Keratinocyte (primary cell): ENCODE data around the gene RAMP1. TPM values are rescaled to one million over a fixed set of nuclear protein-coding genes. Genes with fewer than 3 reads are reported as not detected.

Source experiments
- DNase-seq: peaks from one replicate; pipeline ENCODE4 v3.0.0-alpha.2; 2011; ENCODE audit warnings: low read depth, missing footprints, low spot score
- FAIRE-seq: peaks from 2 replicates; lab custom pipeline; 2011; peaks lifted over from hg19 to GRCh38; lab: Jason Lieb, UNC
- H2AFZ ChIP-seq: 2 replicates; pipeline ENCODE4 v1.6.0; 2012; ENCODE audit warnings: low read length, control low read depth, inconsistent platforms; ENCODE audit not compliant: control insufficient read depth
- H3K27ac ChIP-seq: 2 replicates; pipeline ENCODE4 v1.5.1; 2011; ENCODE audit warnings: low read length; ENCODE audit not compliant: control insufficient read depth, insufficient read depth
- H3K27me3 ChIP-seq: 3 replicates; pipeline ENCODE4 v1.6.0; 2011; ENCODE audit warnings: low read length; ENCODE audit not compliant: control insufficient read depth, insufficient read depth; ENCODE audit errors: extremely low read depth
- H3K36me3 ChIP-seq, 2 experiments: 2 replicates in 1 of 2; 3 replicates in 1 of 2; pipeline ENCODE4 v1.5.1; 2011; ENCODE audit warnings: low read length in 2 of 2, mild to moderate bottlenecking in 1 of 2; ENCODE audit not compliant: control insufficient read depth in 2 of 2, insufficient read depth in 2 of 2; ENCODE audit errors: extremely low read depth in 1 of 2
- H3K4me1 ChIP-seq: 3 replicates; pipeline ENCODE4 v1.5.1; 2011; ENCODE audit warnings: low read length; ENCODE audit not compliant: control insufficient read depth, insufficient read depth; ENCODE audit errors: extremely low read depth
- H3K4me2 ChIP-seq: 3 replicates; pipeline ENCODE4 v1.6.0; 2011; ENCODE audit warnings: low read depth, low read length; ENCODE audit not compliant: control insufficient read depth, insufficient read depth; ENCODE audit errors: extremely low read depth
- H3K4me3 ChIP-seq, 3 experiments: fragments of 200-600 bp in 1 of 3; sonication (generic) in 1 of 3; 2 replicates in 2 of 3; 3 replicates in 1 of 3; pipeline ENCODE4 v1.5.1; 2011 to 2016; ENCODE audit warnings: low read length in 3 of 3, mild to moderate bottlenecking in 3 of 3, control low read depth in 2 of 3, inconsistent platforms in 1 of 3, low read depth in 1 of 3, mixed read lengths in 1 of 3, mixed run types in 1 of 3, moderate library complexity in 1 of 3; ENCODE audit not compliant: control insufficient read depth in 2 of 3, insufficient read depth in 2 of 3; ENCODE audit errors: extremely low read depth in 1 of 3
- H3K79me2 ChIP-seq: 2 replicates; pipeline ENCODE4 v1.6.0; 2012; ENCODE audit warnings: low read length; ENCODE audit not compliant: control insufficient read depth, insufficient read depth
- H3K9ac ChIP-seq: 3 replicates; pipeline ENCODE4 v1.6.0; 2011; ENCODE audit warnings: low read length; ENCODE audit not compliant: control insufficient read depth, insufficient read depth; ENCODE audit errors: extremely low read depth
- H3K9me1 ChIP-seq: 3 replicates; pipeline ENCODE4 v1.6.0; 2011; ENCODE audit warnings: low read length; ENCODE audit not compliant: control insufficient read depth, insufficient read depth; ENCODE audit errors: extremely low read depth
- H3K9me3 ChIP-seq: 2 replicates; pipeline ENCODE4 v1.5.1; 2012; ENCODE audit warnings: low read depth, low read length; ENCODE audit not compliant: control insufficient read depth
- H4K20me1 ChIP-seq: 3 replicates; pipeline ENCODE4 v1.6.0; 2011; ENCODE audit warnings: low read length; ENCODE audit not compliant: control insufficient read depth, insufficient read depth; ENCODE audit errors: extremely low read depth
- EZH2 ChIP-seq: IDR thresholded peaks from one replicate; pipeline ENCODE4 v1.6.1; 2012; ENCODE audit warnings: inconsistent platforms, mild to moderate bottlenecking, low read length, moderate library complexity
- dilution Hi-C: fragments of 300-500 bp; cut with MboI; formaldehyde crosslinking; loops from one replicate; pipeline ENCODE4 v1.7.0; 2020; ENCODE audit warnings: low sequenced_read_pairs; ENCODE audit not compliant: extremely low pct_ligation_motif_present
- polyA plus RNA-seq, 5 experiments: library from polyadenylated mRNA; depleted of rRNA in 3 of 5; stranded (reverse) in 3 of 5; stranded (forward) in 1 of 5; unstranded in 1 of 5; fragments of >200 nt; gene quantifications; 1 replicate in 1 of 5; 2 replicates in 3 of 5; 3 replicates in 1 of 5; pipeline versions ENCODE4 v1.2.1 to v1.2.3, GENCODE V29; 2011 to 2012; ENCODE audit warnings: missing spikeins in 2 of 5, low read depth in 1 of 5, low replicate concordance in 1 of 5
- TF ChIP-seq, protein P1 (sequence below), 3 experiments: IDR thresholded peaks in 1 of 3; conservative IDR thresholded peaks in 1 of 3; optimal IDR thresholded peaks in 1 of 3; 2 replicates in 2 of 3; 3 replicates in 1 of 3; pipeline versions ENCODE3 to v1.5.1; 2011; ENCODE audit warnings: low read length in 3 of 3, mild to moderate bottlenecking in 3 of 3, moderate library complexity in 2 of 3, control low read depth in 1 of 3, inconsistent platforms in 1 of 3; ENCODE audit not compliant: insufficient read depth in 2 of 3; ENCODE audit errors: extremely low read depth in 1 of 3

The RAMP1 gene
- polyA plus RNA-seq, 1 donor (not counting 4 experiments of a cell fraction or from before 2014, with no cell fraction given) = 0.69 TPM

DNA sequence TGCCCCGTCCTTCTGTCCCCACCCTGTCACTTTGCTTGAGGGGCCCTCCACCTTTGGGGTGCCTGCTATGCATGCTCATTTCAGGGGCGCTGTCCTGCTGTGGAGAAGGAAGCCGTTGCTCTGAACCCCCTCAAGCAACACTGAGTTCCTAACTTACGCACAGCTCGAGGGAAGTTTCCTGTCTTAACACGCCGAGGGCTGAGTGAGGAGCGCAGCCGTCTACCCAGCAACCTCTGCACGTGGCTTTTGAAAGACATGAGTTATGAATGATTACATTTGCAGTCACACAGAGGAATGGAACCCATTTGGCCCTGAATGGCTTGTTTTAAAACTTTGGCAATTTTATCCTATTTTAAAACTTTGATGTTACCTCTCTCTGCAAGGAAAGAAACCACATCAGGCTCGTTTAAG is 14.0 kb downstream of the RAMP1 start:
- peak overlapping the region; percentile 60 for H3K27ac ChIP-seq
- FAIRE-seq = peak; percentile 99
- H3K36me3 ChIP-seq = no peaks in the 10 kb centered on the region
- TF ChIP-seq, protein P1, sequence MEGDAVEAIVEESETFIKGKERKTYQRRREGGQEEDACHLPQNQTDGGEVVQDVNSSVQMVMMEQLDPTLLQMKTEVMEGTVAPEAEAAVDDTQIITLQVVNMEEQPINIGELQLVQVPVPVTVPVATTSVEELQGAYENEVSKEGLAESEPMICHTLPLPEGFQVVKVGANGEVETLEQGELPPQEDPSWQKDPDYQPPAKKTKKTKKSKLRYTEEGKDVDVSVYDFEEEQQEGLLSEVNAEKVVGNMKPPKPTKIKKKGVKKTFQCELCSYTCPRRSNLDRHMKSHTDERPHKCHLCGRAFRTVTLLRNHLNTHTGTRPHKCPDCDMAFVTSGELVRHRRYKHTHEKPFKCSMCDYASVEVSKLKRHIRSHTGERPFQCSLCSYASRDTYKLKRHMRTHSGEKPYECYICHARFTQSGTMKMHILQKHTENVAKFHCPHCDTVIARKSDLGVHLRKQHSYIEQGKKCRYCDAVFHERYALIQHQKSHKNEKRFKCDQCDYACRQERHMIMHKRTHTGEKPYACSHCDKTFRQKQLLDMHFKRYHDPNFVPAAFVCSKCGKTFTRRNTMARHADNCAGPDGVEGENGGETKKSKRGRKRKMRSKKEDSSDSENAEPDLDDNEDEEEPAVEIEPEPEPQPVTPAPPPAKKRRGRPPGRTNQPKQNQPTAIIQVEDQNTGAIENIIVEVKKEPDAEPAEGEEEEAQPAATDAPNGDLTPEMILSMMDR (optimal IDR thresholded peaks at IDR 0.05 in 1 of 3, IDR thresholded peaks at IDR 0.05 in 1 of 3, conservative IDR thresholded peaks at IDR 0.05 in 1 of 3; ENCODE audit: extremely low read depth in 1 of 3, insufficient read depth in 2 of 3, low read length in 3 of 3) = no peak
- TF ChIP-seq EZH2 = no peak
- peak overlapping the region; percentile 43 for H3K4me2 ChIP-seq
- no peaks in the 10 kb centered on the region for H3K27me3 ChIP-seq
- H3K79me2 ChIP-seq = no peaks in the 10 kb centered on the region
- no peak for DNase-seq
- H3K9me3 ChIP-seq = no peaks in the 10 kb centered on the region
- peaks cover 30% of the 10 kb centered on the region for H3K4me1 ChIP-seq
- no peak overlapping the region for H2AFZ ChIP-seq
- H3K4me3 ChIP-seq = no peak overlapping the region
- dilution Hi-C loops = no loop called here
- H4K20me1 ChIP-seq = no peaks in the 10 kb centered on the region
- H3K9me1 ChIP-seq = peaks cover 4% of the 10 kb centered on the region
- peak overlapping the region; percentile 29 for H3K9ac ChIP-seq

DNA sequence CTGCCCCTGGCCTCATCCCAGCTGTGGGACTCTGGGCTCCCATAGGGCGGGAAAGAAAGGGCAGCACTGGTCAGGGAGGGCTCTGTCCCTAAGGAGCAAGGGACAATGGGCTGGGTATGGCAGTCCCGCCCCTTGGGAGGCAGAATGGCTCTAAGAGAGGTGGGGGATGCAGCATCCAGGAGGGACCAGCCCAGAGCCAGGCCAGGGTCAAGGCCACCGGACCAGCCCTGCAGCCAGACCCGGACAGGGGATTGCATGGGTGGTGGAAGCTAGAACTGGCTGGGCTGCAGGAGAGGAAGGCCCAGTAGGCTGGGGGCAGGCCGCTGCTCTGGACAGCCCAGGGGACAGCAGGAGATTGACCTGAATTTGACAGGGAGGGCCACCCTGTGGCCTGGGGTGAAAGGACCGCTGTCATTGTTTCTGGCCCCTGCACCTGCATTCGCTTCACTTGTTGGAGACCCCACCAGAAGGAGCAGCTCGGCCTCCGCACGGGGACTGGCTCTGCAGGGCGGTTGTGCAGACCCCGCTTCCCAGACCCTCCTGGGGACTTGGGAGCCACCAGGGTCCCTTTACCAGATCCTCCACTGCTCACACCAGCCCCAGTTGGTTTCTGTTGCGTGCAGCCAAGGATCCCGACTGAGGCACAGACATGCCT is 14.6 kb downstream of the RAMP1 start:
- Histone ChIP-seq H3K4me3 (no peak overlapping the region), H3K9me1 (peaks cover 4% of the 10 kb centered on the region), H2AFZ (no peak overlapping the region), H3K9me3 (no peaks in the 10 kb centered on the region), H3K36me3 (no peaks in the 10 kb centered on the region), H3K4me2 (peak overlapping the region; percentile 43), H4K20me1 (no peaks in the 10 kb centered on the region), H3K27ac (peak overlapping the region; percentile 60), H3K9ac (peak overlapping the region; percentile 29), H3K4me1 (peaks cover 36% of the 10 kb centered on the region), H3K79me2 (no peaks in the 10 kb centered on the region), H3K27me3 (no peaks in the 10 kb centered on the region)
- FAIRE-seq (no peak), DNase-seq (no peak)
- TF ChIP-seq EZH2 = no peak
- TF ChIP-seq, protein P1 (optimal IDR thresholded peaks at IDR 0.05 in 1 of 3, IDR thresholded peaks at IDR 0.05 in 1 of 3, conservative IDR thresholded peaks at IDR 0.05 in 1 of 3; ENCODE audit: extremely low read depth in 1 of 3, insufficient read depth in 2 of 3, low read length in 3 of 3) = no peak
- dilution Hi-C loops = no loop called here
